ENCODE results near the gene CGREF1.

Gene CGREF1

GRCh38 chr2:27109083-27109482 lies 9.8 kb downstream of the CGREF1 start:
- Histone ChIP-seq H3K4me2 (ENCODE audit: low read length) (no peak overlapping the region), H3K79me2 (ENCODE audit: control insufficient read depth, low read length) (no peaks in the 10 kb centered on the region), H3K9me2 (replicated peaks; ENCODE audit: control insufficient read depth, low read length) (no peaks in the 10 kb centered on the region), H3K4me3 (ENCODE audit: low read length) (no peak overlapping the region), H3K36me3 (ENCODE audit: control insufficient read depth, low read length) (no peaks in the 10 kb centered on the region), H3K27ac (ENCODE audit: low read depth, low read length) (no peak overlapping the region), H3K4me1 (ENCODE audit: control insufficient read depth, low read length) (no peaks in the 10 kb centered on the region), H3K27me3 (ENCODE audit: control insufficient read depth, low read length) (no peaks in the 10 kb centered on the region), H3F3A (ENCODE audit: control insufficient read depth, insufficient read depth) (no peaks in the 10 kb centered on the region), H3K9me3 (ENCODE audit: control insufficient read depth, insufficient read depth, low read length) (no peaks in the 10 kb centered on the region), H4K20me1 (ENCODE audit: control insufficient read depth, insufficient read depth, low read depth, low read length) (no peaks in the 10 kb centered on the region)
- TF ChIP-seq EZH2phosphoT487 (IDR thresholded peaks at IDR 0.05; ENCODE audit: borderline replicate concordance, low read length) (no peak), CTCF (IDR thresholded peaks at IDR 0.05; ENCODE audit: low read depth, low read length, poor library complexity, severe bottlenecking) (no peak)

GRCh38 chr2:27108221-27108620 lies 10.7 kb downstream of the CGREF1 start:
- H3K36me3 ChIP-seq (ENCODE audit: control insufficient read depth, low read length) = no peaks in the 10 kb centered on the region
- TF ChIP-seq EZH2phosphoT487 (IDR thresholded peaks at IDR 0.05; ENCODE audit: borderline replicate concordance, low read length) (no peak), CTCF (IDR thresholded peaks at IDR 0.05; ENCODE audit: low read depth, low read length, poor library complexity, severe bottlenecking) (no peak)
- no peak overlapping the region for H3K27ac ChIP-seq (ENCODE audit: low read depth, low read length)
- no peaks in the 10 kb centered on the region for H3F3A ChIP-seq (ENCODE audit: control insufficient read depth, insufficient read depth)
- H4K20me1 ChIP-seq (ENCODE audit: control insufficient read depth, insufficient read depth, low read depth, low read length) = no peaks in the 10 kb centered on the region
- no peaks in the 10 kb centered on the region for H3K27me3 ChIP-seq (ENCODE audit: control insufficient read depth, low read length)
- no peaks in the 10 kb centered on the region for H3K4me1 ChIP-seq (ENCODE audit: control insufficient read depth, low read length)
- no peak overlapping the region for H3K4me2 ChIP-seq (ENCODE audit: low read length)
- no peak overlapping the region for H3K4me3 ChIP-seq (ENCODE audit: low read length)
- no peaks in the 10 kb centered on the region for H3K79me2 ChIP-seq (ENCODE audit: control insufficient read depth, low read length)
- no peaks in the 10 kb centered on the region for H3K9me2 ChIP-seq (replicated peaks; ENCODE audit: control insufficient read depth, low read length)
- H3K9me3 ChIP-seq (ENCODE audit: control insufficient read depth, insufficient read depth, low read length) = no peaks in the 10 kb centered on the region

GRCh38 chr2:27105981-27106380 lies 12.9 kb downstream of the CGREF1 start:
- Histone ChIP-seq H3K4me2 (ENCODE audit: low read length) (no peak overlapping the region), H3K36me3 (ENCODE audit: control insufficient read depth, low read length) (no peaks in the 10 kb centered on the region), H3K9me2 (replicated peaks; ENCODE audit: control insufficient read depth, low read length) (no peaks in the 10 kb centered on the region), H3K27ac (ENCODE audit: low read depth, low read length) (no peak overlapping the region), H3K79me2 (ENCODE audit: control insufficient read depth, low read length) (no peaks in the 10 kb centered on the region), H4K20me1 (ENCODE audit: control insufficient read depth, insufficient read depth, low read depth, low read length) (no peaks in the 10 kb centered on the region), H3F3A (ENCODE audit: control insufficient read depth, insufficient read depth) (no peaks in the 10 kb centered on the region), H3K9me3 (ENCODE audit: control insufficient read depth, insufficient read depth, low read length) (no peaks in the 10 kb centered on the region), H3K4me1 (ENCODE audit: control insufficient read depth, low read length) (no peaks in the 10 kb centered on the region), H3K4me3 (ENCODE audit: low read length) (no peak overlapping the region), H3K27me3 (ENCODE audit: control insufficient read depth, low read length) (no peaks in the 10 kb centered on the region)
- TF ChIP-seq EZH2phosphoT487 (IDR thresholded peaks at IDR 0.05; ENCODE audit: borderline replicate concordance, low read length) (no peak), CTCF (IDR thresholded peaks at IDR 0.05; ENCODE audit: low read depth, low read length, poor library complexity, severe bottlenecking) (no peak)

- no peaks in the 10 kb centered on the region for H3F3A ChIP-seq (ENCODE audit: control insufficient read depth, insufficient read depth)
- H3K36me3 ChIP-seq (ENCODE audit: control insufficient read depth, low read length) = no peaks in the 10 kb centered on the region
- no peaks in the 10 kb centered on the region for H3K27me3 ChIP-seq (ENCODE audit: control insufficient read depth, low read length)
- no peak overlapping the region for H3K4me3 ChIP-seq (ENCODE audit: low read length)
- H3K9me2 ChIP-seq (replicated peaks; ENCODE audit: control insufficient read depth, low read length) = no peaks in the 10 kb centered on the region
- no peaks in the 10 kb centered on the region for H4K20me1 ChIP-seq (ENCODE audit: control insufficient read depth, insufficient read depth, low read depth, low read length)
- H3K4me1 ChIP-seq (ENCODE audit: control insufficient read depth, low read length) = no peaks in the 10 kb centered on the region
- H3K4me2 ChIP-seq (ENCODE audit: low read length) = no peak overlapping the region
- H3K9me3 ChIP-seq (ENCODE audit: control insufficient read depth, insufficient read depth, low read length) = no peaks in the 10 kb centered on the region
- no peak overlapping the region for H3K27ac ChIP-seq (ENCODE audit: low read depth, low read length)
- TF ChIP-seq EZH2phosphoT487 (IDR thresholded peaks at IDR 0.05; ENCODE audit: borderline replicate concordance, low read length) (no peak), CTCF (IDR thresholded peaks at IDR 0.05; ENCODE audit: low read depth, low read length, poor library complexity, severe bottlenecking) (no peak)
- H3K79me2 ChIP-seq (ENCODE audit: control insufficient read depth, low read length) = no peaks in the 10 kb centered on the region
Measured at GRCh38 chr2:27102329-27102728, 16.6 kb downstream of the CGREF1 start.
